ENCODE measurements around the gene EPC2.
"Not testable (repeated sequence)": the region's sequence is repeated elsewhere in the genome, so short reads cannot be mapped to it uniquely, and the experiment has no call there.

EPC2 gene

GRCh38 chr2:148678302-148679179 lies 34.0 kb downstream of the EPC2 start:
- not testable (repeated sequence) for H3K9ac ChIP-seq (ENCODE audit: low read length); H3K27me3 ChIP-seq (replicated peaks; ENCODE audit: control insufficient read depth, insufficient read depth, low read length); DNase-seq (ENCODE audit: low read depth); H3K9me3 ChIP-seq (ENCODE audit: control insufficient read depth, low read length); H3K4me3 ChIP-seq (ENCODE audit: low read length); H3K36me3 ChIP-seq (ENCODE audit: control insufficient read depth, insufficient read depth, low read length, severe bottlenecking)
- H3K4me1 ChIP-seq (ENCODE audit: control insufficient read depth, insufficient read depth, low read length) = peaks cover 11% of the 10 kb centered on the region

DNA sequence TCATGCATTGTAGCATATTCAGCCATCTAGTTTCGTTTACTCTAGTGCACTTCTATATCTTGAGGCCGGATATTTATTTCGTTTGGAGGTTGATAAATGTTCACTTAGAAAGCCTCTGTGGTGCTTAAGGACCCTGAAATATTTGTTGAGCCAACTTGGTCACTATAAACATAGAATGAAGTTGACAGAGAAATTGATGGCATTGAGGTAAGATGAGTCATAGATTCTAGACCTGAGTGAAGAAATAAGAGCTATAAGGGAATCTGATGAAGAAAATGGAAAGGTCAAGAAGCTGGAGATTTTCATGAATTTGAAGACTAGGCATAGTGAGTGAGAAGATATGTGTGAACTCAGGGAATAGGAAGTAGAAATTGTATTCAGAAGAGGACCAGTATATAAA lies 35.9 kb downstream of the EPC2 start:
- H3K4me3 ChIP-seq (ENCODE audit: low read length) = no peak overlapping the region
- peaks cover 10% of the 10 kb centered on the region for H3K4me1 ChIP-seq (ENCODE audit: control insufficient read depth, insufficient read depth, low read length)
- no peak for DNase-seq (ENCODE audit: low read depth)
- H3K9me3 ChIP-seq (ENCODE audit: control insufficient read depth, low read length) = no peaks in the 10 kb centered on the region
- no peaks in the 10 kb centered on the region for H3K36me3 ChIP-seq (ENCODE audit: control insufficient read depth, insufficient read depth, low read length, severe bottlenecking)
- no peak overlapping the region for H3K9ac ChIP-seq (ENCODE audit: low read length)
- H3K27me3 ChIP-seq (replicated peaks; ENCODE audit: control insufficient read depth, insufficient read depth, low read length) = no peaks in the 10 kb centered on the region

DNA sequence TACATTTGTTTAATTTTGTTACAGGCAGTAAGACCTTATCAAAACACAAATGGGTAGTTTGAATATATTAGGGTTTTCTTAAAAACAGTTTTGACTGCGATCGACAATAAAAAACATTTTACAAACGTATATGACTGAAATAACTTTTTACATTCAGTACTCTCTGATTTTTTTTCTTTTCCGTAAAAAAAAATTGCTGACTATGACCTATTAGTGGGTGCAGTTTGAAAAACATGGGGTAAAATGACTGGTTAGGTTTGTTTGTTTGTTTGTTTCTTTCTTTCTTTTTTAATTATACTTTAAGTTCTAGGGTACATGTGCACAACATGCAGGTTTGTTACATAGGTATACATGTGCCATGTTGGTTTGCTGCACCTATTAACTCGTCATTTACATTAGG lies 36.9 kb downstream of the EPC2 start:
- DNase-seq (ENCODE audit: low read depth) = no peak
- H3K4me3 ChIP-seq (ENCODE audit: low read length) = no peak overlapping the region
- H3K4me1 ChIP-seq (ENCODE audit: control insufficient read depth, insufficient read depth, low read length) = peaks cover 6% of the 10 kb centered on the region
- no peaks in the 10 kb centered on the region for H3K36me3 ChIP-seq (ENCODE audit: control insufficient read depth, insufficient read depth, low read length, severe bottlenecking)
- no peak overlapping the region for H3K9ac ChIP-seq (ENCODE audit: low read length)
- no peaks in the 10 kb centered on the region for H3K27me3 ChIP-seq (replicated peaks; ENCODE audit: control insufficient read depth, insufficient read depth, low read length)
- no peaks in the 10 kb centered on the region for H3K9me3 ChIP-seq (ENCODE audit: control insufficient read depth, low read length)

GRCh38 chr2:148681862-148682261 lies 37.3 kb downstream of the EPC2 start:
- not testable (repeated sequence) for H3K9me3 ChIP-seq (ENCODE audit: control insufficient read depth, low read length); H3K36me3 ChIP-seq (ENCODE audit: control insufficient read depth, insufficient read depth, low read length, severe bottlenecking); H3K4me1 ChIP-seq (ENCODE audit: control insufficient read depth, insufficient read depth, low read length); H3K9ac ChIP-seq (ENCODE audit: low read length); H3K4me3 ChIP-seq (ENCODE audit: low read length); H3K27me3 ChIP-seq (replicated peaks; ENCODE audit: control insufficient read depth, insufficient read depth, low read length); DNase-seq (ENCODE audit: low read depth)

- no peak for DNase-seq (ENCODE audit: low read depth)
- no peaks in the 10 kb centered on the region for H3K27me3 ChIP-seq (replicated peaks; ENCODE audit: control insufficient read depth, insufficient read depth, low read length)
- no peaks in the 10 kb centered on the region for H3K4me1 ChIP-seq (ENCODE audit: control insufficient read depth, insufficient read depth, low read length)
- H3K36me3 ChIP-seq (ENCODE audit: control insufficient read depth, insufficient read depth, low read length, severe bottlenecking) = no peaks in the 10 kb centered on the region
- H3K9me3 ChIP-seq (ENCODE audit: control insufficient read depth, low read length) = no peaks in the 10 kb centered on the region
- H3K4me3 ChIP-seq (ENCODE audit: low read length) = no peak overlapping the region
- H3K9ac ChIP-seq (ENCODE audit: low read length) = no peak overlapping the region
Observed at GRCh38 chr2:148684507-148684906, 40.0 kb downstream of the EPC2 start.

GRCh38 chr2:148687543-148687942 lies 43.0 kb downstream of the EPC2 start:
- H3K9ac ChIP-seq (ENCODE audit: low read length) = no peak overlapping the region
- no peak overlapping the region for H3K4me3 ChIP-seq (ENCODE audit: low read length)
- H3K9me3 ChIP-seq (ENCODE audit: control insufficient read depth, low read length) = no peaks in the 10 kb centered on the region
- H3K27me3 ChIP-seq (replicated peaks; ENCODE audit: control insufficient read depth, insufficient read depth, low read length) = no peaks in the 10 kb centered on the region
- peaks cover 17% of the 10 kb centered on the region for H3K36me3 ChIP-seq (ENCODE audit: control insufficient read depth, insufficient read depth, low read length, severe bottlenecking)
- no peaks in the 10 kb centered on the region for H3K4me1 ChIP-seq (ENCODE audit: control insufficient read depth, insufficient read depth, low read length)
- DNase-seq (ENCODE audit: low read depth) = no peak

GRCh38 chr2:148688011-148688410 lies 43.5 kb downstream of the EPC2 start:
- DNase-seq (ENCODE audit: low read depth); H3K4me1 ChIP-seq (ENCODE audit: control insufficient read depth, insufficient read depth, low read length); H3K27me3 ChIP-seq (replicated peaks; ENCODE audit: control insufficient read depth, insufficient read depth, low read length); H3K9me3 ChIP-seq (ENCODE audit: control insufficient read depth, low read length); H3K4me3 ChIP-seq (ENCODE audit: low read length); H3K9ac ChIP-seq (ENCODE audit: low read length): not testable (repeated sequence)
- H3K36me3 ChIP-seq (ENCODE audit: control insufficient read depth, insufficient read depth, low read length, severe bottlenecking) = peaks cover 21% of the 10 kb centered on the region

DNA sequence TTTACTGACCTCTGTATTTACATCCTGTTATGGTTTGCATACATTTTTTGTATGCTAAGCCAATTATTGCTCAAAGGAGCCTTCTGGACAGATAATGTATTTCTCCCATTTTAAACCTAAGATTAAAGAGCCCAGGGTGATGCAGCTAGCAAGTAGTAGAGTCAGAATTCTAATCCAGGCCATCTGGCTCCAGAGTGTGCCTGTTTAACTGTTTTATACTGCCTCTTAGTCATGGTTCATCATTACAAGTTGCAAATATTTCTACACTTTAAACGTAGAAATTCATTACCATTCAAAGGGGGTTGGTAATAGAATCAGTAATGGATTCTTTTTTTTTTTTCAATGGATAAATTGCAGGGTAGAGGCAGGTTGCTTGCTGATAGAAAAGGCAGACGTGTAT lies 52.4 kb downstream of the EPC2 start:
- DNase-seq (ENCODE audit: low read depth) = no peak
- peaks cover 20% of the 10 kb centered on the region for H3K36me3 ChIP-seq (ENCODE audit: control insufficient read depth, insufficient read depth, low read length, severe bottlenecking)
- no peak overlapping the region for H3K4me3 ChIP-seq (ENCODE audit: low read length)
- peaks cover 14% of the 10 kb centered on the region for H3K9me3 ChIP-seq (ENCODE audit: control insufficient read depth, low read length)
- no peaks in the 10 kb centered on the region for H3K27me3 ChIP-seq (replicated peaks; ENCODE audit: control insufficient read depth, insufficient read depth, low read length)
- H3K9ac ChIP-seq (ENCODE audit: low read length) = no peak overlapping the region
- H3K4me1 ChIP-seq (ENCODE audit: control insufficient read depth, insufficient read depth, low read length) = no peaks in the 10 kb centered on the region

- Histone ChIP-seq H3K4me3 (ENCODE audit: low read length) (no peak overlapping the region), H3K27me3 (replicated peaks; ENCODE audit: control insufficient read depth, insufficient read depth, low read length) (no peaks in the 10 kb centered on the region), H3K36me3 (ENCODE audit: control insufficient read depth, insufficient read depth, low read length, severe bottlenecking) (peaks cover 7% of the 10 kb centered on the region), H3K9me3 (ENCODE audit: control insufficient read depth, low read length) (peaks cover 14% of the 10 kb centered on the region), H3K9ac (ENCODE audit: low read length) (no peak overlapping the region), H3K4me1 (ENCODE audit: control insufficient read depth, insufficient read depth, low read length) (no peaks in the 10 kb centered on the region)
- DNase-seq (ENCODE audit: low read depth) = no peak
Observed at GRCh38 chr2:148699830-148700229, 55.3 kb downstream of the EPC2 start.

DNA sequence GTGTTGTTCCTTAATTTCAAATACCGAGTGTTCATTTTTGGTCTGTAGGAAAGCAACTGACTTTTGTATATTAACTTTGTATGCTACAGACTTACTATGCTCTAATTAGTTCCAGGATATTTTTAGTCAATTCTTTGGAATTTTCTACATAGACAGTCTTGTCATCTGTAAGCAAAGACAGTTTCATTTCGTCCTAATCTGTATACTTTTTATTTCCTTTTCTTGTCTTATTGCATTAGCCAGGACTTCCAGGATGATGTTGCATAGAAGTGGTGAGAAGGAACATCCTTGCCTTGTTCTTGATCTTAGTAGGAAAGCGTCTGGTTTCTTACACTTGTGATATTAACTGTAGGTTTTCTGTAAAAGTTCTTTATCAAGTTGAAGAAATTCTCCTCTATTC lies 56.5 kb downstream of the EPC2 start:
- H3K36me3 ChIP-seq (ENCODE audit: control insufficient read depth, insufficient read depth, low read length, severe bottlenecking) = peaks cover 3% of the 10 kb centered on the region
- no peak overlapping the region for H3K4me3 ChIP-seq (ENCODE audit: low read length)
- H3K4me1 ChIP-seq (ENCODE audit: control insufficient read depth, insufficient read depth, low read length) = no peaks in the 10 kb centered on the region
- H3K9ac ChIP-seq (ENCODE audit: low read length) = no peak overlapping the region
- no peak for DNase-seq (ENCODE audit: low read depth)
- peaks cover 14% of the 10 kb centered on the region for H3K9me3 ChIP-seq (ENCODE audit: control insufficient read depth, low read length)
- no peaks in the 10 kb centered on the region for H3K27me3 ChIP-seq (replicated peaks; ENCODE audit: control insufficient read depth, insufficient read depth, low read length)

- H3K4me3 ChIP-seq (ENCODE audit: low read length) = no peak overlapping the region
- peaks cover 3% of the 10 kb centered on the region for H3K36me3 ChIP-seq (ENCODE audit: control insufficient read depth, insufficient read depth, low read length, severe bottlenecking)
- no peak for DNase-seq (ENCODE audit: low read depth)
- no peaks in the 10 kb centered on the region for H3K27me3 ChIP-seq (replicated peaks; ENCODE audit: control insufficient read depth, insufficient read depth, low read length)
- H3K9ac ChIP-seq (ENCODE audit: low read length) = no peak overlapping the region
- H3K4me1 ChIP-seq (ENCODE audit: control insufficient read depth, insufficient read depth, low read length) = no peaks in the 10 kb centered on the region
- H3K9me3 ChIP-seq (ENCODE audit: control insufficient read depth, low read length) = peaks cover 14% of the 10 kb centered on the region
Observed at GRCh38 chr2:148701877-148702276, 57.3 kb downstream of the EPC2 start.

GRCh38 chr2:148702475-148702874 lies 57.9 kb downstream of the EPC2 start:
- H3K27me3 ChIP-seq (replicated peaks; ENCODE audit: control insufficient read depth, insufficient read depth, low read length) = no peaks in the 10 kb centered on the region
- H3K36me3 ChIP-seq (ENCODE audit: control insufficient read depth, insufficient read depth, low read length, severe bottlenecking) = peaks cover 3% of the 10 kb centered on the region
- peaks cover 14% of the 10 kb centered on the region for H3K9me3 ChIP-seq (ENCODE audit: control insufficient read depth, low read length)
- no peak overlapping the region for H3K4me3 ChIP-seq (ENCODE audit: low read length)
- H3K4me1 ChIP-seq (ENCODE audit: control insufficient read depth, insufficient read depth, low read length) = no peaks in the 10 kb centered on the region
- no peak for DNase-seq (ENCODE audit: low read depth)
- H3K9ac ChIP-seq (ENCODE audit: low read length) = no peak overlapping the region
